Caco-2 (cell line): ENCODE data around the gene TAP1. TPM values are rescaled to one million over a fixed set of nuclear protein-coding genes. Genes with fewer than 3 reads are reported as not detected.

Source experiments
- BruUV-seq: library from RNA; stranded (reverse); fragments of 400-500 nt; replicated peaks from 2 replicates; lab custom pipeline; 2021; lab: Mats Ljungman, UMichigan
- CTCF ChIA-PET: fragments of 300-600 bp; sonication (Branson Sonifier 250); formaldehyde crosslinking; loops from one replicate; lab custom pipeline; 2022; ENCODE audit warnings: antibody characterized with exemption; lab: Charles Lee
- POLR2A ChIA-PET: fragments of 300-600 bp; sonication (Branson Sonifier 250); formaldehyde crosslinking; loops from one replicate; lab custom pipeline; 2022; ENCODE audit warnings: antibody characterized with exemption; lab: Charles Lee
- DNase-seq, 2 experiments: peaks; one replicate each; pipeline versions ENCODE4 v3.0.0 to v3.0.0-alpha.2; 2020 to 2022
- H3K27me3 ChIP-seq: replicated peaks from 2 replicates; pipeline ENCODE4 v1.6.0; 2011; ENCODE audit warnings: low read length; ENCODE audit not compliant: control insufficient read depth, insufficient read depth
- H3K36me3 ChIP-seq: 2 replicates; pipeline ENCODE4 v1.5.1; 2011; ENCODE audit warnings: low read length; ENCODE audit not compliant: control insufficient read depth, insufficient read depth
- H3K4me1 ChIP-seq: fragments of 250-450 bp; sonication (Bioruptor Pico); 2 replicates; pipeline ENCODE4 v1.5.1; 2020; ENCODE audit warnings: mild to moderate bottlenecking
- H3K4me3 ChIP-seq: 2 replicates; pipeline ENCODE4 v1.5.1; 2011; ENCODE audit warnings: low read depth, mild to moderate bottlenecking, control low read depth, low read length
- H3K9me3 ChIP-seq: fragments of 250-450 bp; sonication (Bioruptor Pico); 2 replicates; pipeline ENCODE4 v1.5.1; 2020; ENCODE audit warnings: mild to moderate bottlenecking, moderate library complexity
- H3K27ac Mint-ChIP-seq: one replicate; pipeline ENCODE4 v1.8.0; 2022; ENCODE audit warnings: mixed read lengths; ENCODE audit not compliant: unreplicated experiment
- H3K27me3 Mint-ChIP-seq: one replicate; pipeline ENCODE4 v1.8.0; 2022; ENCODE audit warnings: mixed read lengths; ENCODE audit not compliant: insufficient read depth, unreplicated experiment
- H3K36me3 Mint-ChIP-seq: one replicate; pipeline ENCODE4 v1.8.0; 2022; ENCODE audit warnings: mild to moderate bottlenecking, mixed read lengths; ENCODE audit not compliant: insufficient read depth, unreplicated experiment
- H3K4me1 Mint-ChIP-seq: one replicate; pipeline ENCODE4 v1.8.0; 2022; ENCODE audit warnings: low read depth, mixed read lengths; ENCODE audit not compliant: unreplicated experiment
- H3K4me3 Mint-ChIP-seq: one replicate; pipeline ENCODE4 v1.8.0; 2022; ENCODE audit warnings: mild to moderate bottlenecking, moderate library complexity, mixed read lengths; ENCODE audit not compliant: unreplicated experiment
- H3K9me3 Mint-ChIP-seq: one replicate; pipeline ENCODE4 v1.8.0; 2022; ENCODE audit warnings: mixed read lengths; ENCODE audit not compliant: unreplicated experiment
- CTCF ChIP-seq, 2 experiments: fragments of 200-600 bp in 1 of 2; IDR thresholded peaks; 1 replicate in 1 of 2; 2 replicates in 1 of 2; pipeline versions ENCODE4 v1.5.1 to v1.8.0; 2011 to 2022; ENCODE audit warnings: antibody characterized with exemption in 1 of 2, control low read depth in 1 of 2, inconsistent platforms in 1 of 2, low read depth in 1 of 2, low read length in 1 of 2, mild to moderate bottlenecking in 1 of 2, moderate library complexity in 1 of 2; ENCODE audit not compliant: insufficient read depth in 1 of 2, severe bottlenecking in 1 of 2, unreplicated experiment in 1 of 2
- intact Hi-C: fragments of 100-400 bp; cut with micrococcal nuclease; formaldehyde crosslinking; loops from one replicate; pipeline ENCODE4 v1.10.0; 2022; ENCODE audit not compliant: unreplicated experiment
- total RNA-seq: library from RNA; stranded (reverse); gene quantifications from 2 replicates; pipeline ENCODE4 v1.2.3, GENCODE V29; 2022

TAP1 gene
- total RNA-seq, 1 experiment from 2014 or later, result 3.7 TPM

- no TSS peak for BruUV-seq
- no peaks in the 10 kb centered on the region for H3K27me3 ChIP-seq
- no peak overlapping the region for H3K4me3 ChIP-seq
- H3K27me3 Mint-ChIP-seq, result peaks cover 7% of the 10 kb centered on the region
- no peak overlapping the region for H3K27ac Mint-ChIP-seq
- TF ChIP-seq CTCF (IDR thresholded peaks at IDR 0.05; ENCODE audit: insufficient read depth in 1 of 2, low read depth in 1 of 2, low read length in 1 of 2, severe bottlenecking in 1 of 2, unreplicated experiment in 1 of 2), result no peak
- CTCF ChIA-PET, result no interaction called here
- H3K4me1 Mint-ChIP-seq, result no peaks in the 10 kb centered on the region
- no peaks in the 10 kb centered on the region for H3K9me3 Mint-ChIP-seq
- intact Hi-C loops, result no loop called here
- H3K36me3 ChIP-seq, result no peaks in the 10 kb centered on the region
- H3K4me3 Mint-ChIP-seq, result no peak overlapping the region
- no peaks in the 10 kb centered on the region for H3K36me3 Mint-ChIP-seq
- no peaks in the 10 kb centered on the region for H3K4me1 ChIP-seq
- POLR2A ChIA-PET, result no interaction called here
- no peak for DNase-seq
- H3K9me3 ChIP-seq, result no peaks in the 10 kb centered on the region
Observed at GRCh38 chr6:32888576-32888975, 35.1 kb upstream of the TAP1 start.

GRCh38 chr6:32887616-32888015 is 34.1 kb upstream of the TAP1 start:
- H3K27me3 ChIP-seq, result no peaks in the 10 kb centered on the region
- no peak for TF ChIP-seq CTCF (IDR thresholded peaks at IDR 0.05; ENCODE audit: insufficient read depth in 1 of 2, low read depth in 1 of 2, low read length in 1 of 2, severe bottlenecking in 1 of 2, unreplicated experiment in 1 of 2)
- DNase-seq, result no peak
- no peaks in the 10 kb centered on the region for H3K9me3 Mint-ChIP-seq
- no peaks in the 10 kb centered on the region for H3K4me1 Mint-ChIP-seq
- BruUV-seq, result no TSS peak
- H3K4me3 Mint-ChIP-seq, result no peak overlapping the region
- intact Hi-C loops, result no loop called here
- no peaks in the 10 kb centered on the region for H3K36me3 Mint-ChIP-seq
- H3K4me1 ChIP-seq, result no peaks in the 10 kb centered on the region
- no peak overlapping the region for H3K27ac Mint-ChIP-seq
- H3K9me3 ChIP-seq, result no peaks in the 10 kb centered on the region
- no peak overlapping the region for H3K4me3 ChIP-seq
- ChIA-PET POLR2A (no interaction called here), CTCF (no interaction called here)
- H3K36me3 ChIP-seq, result no peaks in the 10 kb centered on the region
- peaks cover 7% of the 10 kb centered on the region for H3K27me3 Mint-ChIP-seq

GRCh38 chr6:32886681-32887383 is 33.3 kb upstream of the TAP1 start:
- H3K27me3 Mint-ChIP-seq, result peaks cover 7% of the 10 kb centered on the region
- ChIA-PET POLR2A (no interaction called here), CTCF (interaction anchor here (1.0 to 1.7 kb wide), 3 partner anchors 62 to 98 kb away, joined by 3 to 6 read pairs (median 5); partner anchors contain the start of gene HLA-DMA)

More at GRCh38 chr6:32886681-32887383, 33.3 kb upstream of the TAP1 start:
- Mint-ChIP-seq H3K4me1 (no peaks in the 10 kb centered on the region), H3K36me3 (no peaks in the 10 kb centered on the region), H3K4me3 (no peak overlapping the region), H3K9me3 (no peaks in the 10 kb centered on the region), H3K27ac (no peak overlapping the region)
- no peak for DNase-seq
- Histone ChIP-seq H3K9me3 (no peaks in the 10 kb centered on the region), H3K36me3 (no peaks in the 10 kb centered on the region), H3K4me3 (no peak overlapping the region), H3K4me1 (no peaks in the 10 kb centered on the region), H3K27me3 (no peaks in the 10 kb centered on the region)
- no TSS peak for BruUV-seq
- intact Hi-C loops, result no loop called here
- no peak for TF ChIP-seq CTCF (IDR thresholded peaks at IDR 0.05; ENCODE audit: insufficient read depth in 1 of 2, low read depth in 1 of 2, low read length in 1 of 2, severe bottlenecking in 1 of 2, unreplicated experiment in 1 of 2)
